Measurements from ENCODE around the gene CABLES1. TPM values are rescaled to one million over a fixed set of nuclear protein-coding genes. Genes with fewer than 3 reads are reported as not detected.
A peak's percentile ranks its signal among the peaks of the same experiment; 100 is the strongest.
"Not testable (repeated sequence)": the region's sequence is repeated elsewhere in the genome, so short reads cannot be mapped to it uniquely, and the experiment has no call there.

CABLES1 gene
- total RNA-seq, 1 experiment from 2014 or later = 1.9 TPM

- no peak for DNase-seq (ENCODE audit: low read depth)
Measured at GRCh38 chr18:23142251-23142929, 7.1 kb downstream of the CABLES1 start.

GRCh38 chr18:23143016-23143814, 7.9 kb downstream of the CABLES1 start:
- DNase-seq (ENCODE audit: low read depth) = peak; percentile 47

- peak; percentile 69 for DNase-seq (ENCODE audit: low read depth)
Measured at GRCh38 chr18:23143815-23144261, 8.6 kb downstream of the CABLES1 start.

- DNase-seq (ENCODE audit: low read depth) = no peak
Measured at GRCh38 chr18:23144640-23145039, 9.4 kb downstream of the CABLES1 start.

- DNase-seq (ENCODE audit: low read depth) = no peak
Measured at GRCh38 chr18:23145621-23146020, 10.3 kb downstream of the CABLES1 start.

GRCh38 chr18:23146861-23147469, 11.7 kb downstream of the CABLES1 start:
- DNase-seq (ENCODE audit: low read depth) = no peak

- DNase-seq (ENCODE audit: low read depth) = no peak
Measured at GRCh38 chr18:23148382-23148781, 13.1 kb downstream of the CABLES1 start.

- DNase-seq (ENCODE audit: low read depth) = no peak
Measured at GRCh38 chr18:23149570-23149969, 14.3 kb downstream of the CABLES1 start.

GRCh38 chr18:23151414-23152099, 16.3 kb downstream of the CABLES1 start:
- DNase-seq (ENCODE audit: low read depth) = no peak

GRCh38 chr18:23154030-23154429, 18.7 kb downstream of the CABLES1 start:
- DNase-seq (ENCODE audit: low read depth) = no peak

GRCh38 chr18:23154823-23155500, 19.7 kb downstream of the CABLES1 start:
- DNase-seq (ENCODE audit: low read depth) = no peak

- peak; percentile 84 for DNase-seq (ENCODE audit: low read depth)
Measured at GRCh38 chr18:23155537-23155936, 20.3 kb downstream of the CABLES1 start.

GRCh38 chr18:23156134-23156533, 20.8 kb downstream of the CABLES1 start:
- no peak for DNase-seq (ENCODE audit: low read depth)

GRCh38 chr18:23158058-23158457, 22.8 kb downstream of the CABLES1 start:
- DNase-seq (ENCODE audit: low read depth) = no peak

GRCh38 chr18:23158884-23159283, 23.6 kb downstream of the CABLES1 start:
- not testable (repeated sequence) for DNase-seq (ENCODE audit: low read depth)

- peak; percentile 66 for DNase-seq (ENCODE audit: low read depth)
Measured at GRCh38 chr18:23159344-23159743, 24.1 kb downstream of the CABLES1 start.

- no peak for DNase-seq (ENCODE audit: low read depth)
Measured at GRCh38 chr18:23162473-23162872, 27.2 kb downstream of the CABLES1 start.

- no peak for DNase-seq (ENCODE audit: low read depth)
Measured at GRCh38 chr18:23163786-23164533, 28.7 kb downstream of the CABLES1 start.

GRCh38 chr18:23165271-23166068, 30.2 kb downstream of the CABLES1 start:
- no peak for DNase-seq (ENCODE audit: low read depth)
